SK-N-MC (cell line): ENCODE measurements around the gene AKT1.

Experiments used
- EZH2 ChIP-seq: fragments of 200-600 bp; sonication (generic); IDR thresholded peaks from one replicate; pipeline ENCODE4 v1.6.1; 2017; ENCODE audit warnings: antibody characterized with exemption
- POLR2AphosphoS5 ChIP-seq: IDR thresholded peaks from 2 replicates; pipeline ENCODE4 v1.6.1; 2012; ENCODE audit warnings: mild to moderate bottlenecking, low read depth, low read length, borderline replicate concordance

DNA sequence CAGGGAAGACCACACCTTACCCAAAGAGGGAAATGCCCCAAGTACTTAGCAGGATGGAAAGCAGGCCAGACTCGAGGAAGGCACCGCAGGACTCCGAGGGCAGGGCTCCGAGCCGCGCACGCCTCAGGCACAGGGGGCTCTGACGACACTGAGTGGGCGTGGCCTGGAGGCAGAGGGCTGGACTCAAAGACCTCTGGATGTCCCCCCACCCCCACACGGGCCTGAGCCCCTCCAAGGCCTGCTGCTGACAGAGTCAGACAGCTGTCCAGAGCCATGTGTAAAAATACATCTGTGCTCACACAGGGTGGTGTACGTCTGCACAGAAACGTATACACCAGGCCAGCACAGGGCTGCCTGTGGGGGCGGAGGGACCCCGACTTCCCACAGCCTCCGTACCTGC lies 1.4 kb downstream of the AKT1 start:
- TF ChIP-seq POLR2AphosphoS5 = no peak
- no peak for TF ChIP-seq EZH2
